ACC112 (cell line): ENCODE measurements around the gene CRTC3.
A peak's percentile ranks its signal among the peaks of the same experiment; 100 is the strongest.

ENCODE experiments used
- H2AFZ ChIP-seq: fragments of 200-600 bp; sonication (generic); one replicate; pipeline ENCODE4 v1.6.0; 2017; ENCODE audit warnings: antibody characterized with exemption, low read length; ENCODE audit not compliant: unreplicated experiment
- H3K27ac ChIP-seq: fragments of 200-600 bp; sonication (generic); 2 replicates; pipeline ENCODE4 v1.5.1; 2014; ENCODE audit warnings: low read depth, mild to moderate bottlenecking, antibody characterized with exemption, low read length, moderate library complexity
- H3K27me3 ChIP-seq: fragments of 200-600 bp; sonication (generic); 2 replicates; pipeline ENCODE4 v1.6.1; 2014; ENCODE audit warnings: mild to moderate bottlenecking, antibody characterized with exemption, low read length, moderate library complexity, mixed read lengths; ENCODE audit not compliant: insufficient read depth
- H3K36me3 ChIP-seq: fragments of 200-600 bp; sonication (generic); 2 replicates; pipeline ENCODE4 v1.6.1; 2016; ENCODE audit warnings: mild to moderate bottlenecking, antibody characterized with exemption, low read length, moderate library complexity, mixed read lengths; ENCODE audit not compliant: insufficient read depth
- H3K4me1 ChIP-seq: fragments of 200-600 bp; sonication (generic); one replicate; pipeline ENCODE4 v1.6.1; 2016; ENCODE audit warnings: low read length, mixed read lengths; ENCODE audit not compliant: insufficient read depth, unreplicated experiment, control insufficient read depth
- H3K4me3 ChIP-seq: fragments of 200-600 bp; sonication (generic); 2 replicates; pipeline ENCODE4 v1.5.1; 2014; ENCODE audit warnings: mild to moderate bottlenecking, low read depth, low read length
- H3K79me2 ChIP-seq: fragments of 200-600 bp; sonication (generic); one replicate; pipeline ENCODE4 v1.6.0; 2016; ENCODE audit warnings: low read length; ENCODE audit not compliant: control insufficient read depth, unreplicated experiment, insufficient read depth

CRTC3 gene

DNA sequence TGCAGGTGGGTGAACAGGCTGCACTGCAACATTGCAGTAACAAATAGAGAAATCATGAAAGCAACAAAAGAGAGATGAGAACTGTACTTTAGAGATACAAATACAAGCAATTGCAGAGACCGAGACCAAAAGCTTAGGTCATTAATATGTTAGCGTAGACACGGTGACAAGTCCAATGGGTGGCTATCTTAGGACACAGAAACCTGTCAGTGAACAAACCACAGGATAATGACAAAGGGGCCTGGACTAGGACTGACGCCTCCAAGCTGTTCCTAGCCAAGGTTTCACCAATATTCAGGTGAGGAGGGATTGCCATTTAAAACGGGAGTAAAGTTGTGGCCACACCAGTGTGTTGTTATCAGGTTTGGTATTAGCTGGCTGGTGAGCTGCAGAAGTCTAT, 145.7 kb downstream of the CRTC3 start:
- Histone ChIP-seq H3K4me3 (no peak overlapping the region), H3K79me2 (no peaks in the 10 kb centered on the region), H2AFZ (no peak overlapping the region), H3K36me3 (no peaks in the 10 kb centered on the region), H3K27ac (no peak overlapping the region), H3K27me3 (no peaks in the 10 kb centered on the region), H3K4me1 (peaks cover 18% of the 10 kb centered on the region)

DNA sequence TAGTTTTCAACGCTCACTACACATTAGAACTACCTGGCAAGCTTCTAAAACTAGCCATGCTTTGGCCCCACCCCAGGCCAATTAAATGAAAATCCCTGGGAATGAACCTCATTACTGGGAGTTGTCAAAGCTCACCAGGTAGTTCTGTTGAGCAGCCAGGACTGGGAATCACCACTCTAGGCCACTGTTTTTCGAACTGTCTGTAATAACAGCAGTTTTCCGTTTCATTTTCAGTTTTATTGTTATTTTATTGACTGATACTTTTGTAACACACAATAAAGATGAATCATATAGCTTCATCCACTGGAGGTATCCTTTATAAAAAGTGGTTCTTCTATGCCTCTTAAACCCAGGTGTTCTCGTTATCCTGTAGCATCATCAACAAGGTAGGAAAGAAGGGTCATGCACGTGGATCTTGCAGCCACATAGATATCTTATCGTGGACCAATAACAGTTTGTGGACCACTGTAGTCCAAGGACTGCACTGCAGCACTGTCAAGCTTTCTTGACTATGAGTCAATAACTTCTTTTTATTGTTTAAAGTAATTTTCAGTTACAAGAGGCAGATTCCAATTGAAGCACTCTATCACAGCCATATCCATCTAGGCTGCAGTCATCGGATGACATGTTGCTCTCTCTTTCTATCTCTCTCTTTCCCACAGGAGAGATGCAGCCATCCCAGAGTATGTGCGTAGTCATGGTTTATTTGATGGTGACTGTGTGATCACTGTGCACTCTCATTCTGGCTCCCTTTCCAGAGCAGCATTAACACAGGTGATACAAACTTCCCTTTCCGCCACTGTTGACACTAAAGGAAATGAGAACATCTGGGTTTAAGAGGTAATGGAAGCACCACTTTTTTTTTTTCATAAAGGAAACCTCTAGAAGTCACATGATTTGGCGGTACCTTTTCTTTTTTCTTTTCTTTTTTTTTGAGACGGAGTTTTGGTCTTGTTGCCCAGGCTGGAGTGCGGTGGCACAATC, 148.4 kb downstream of the CRTC3 start:
- Histone ChIP-seq H3K4me1 (peaks cover 30% of the 10 kb centered on the region), H3K4me3 (no peak overlapping the region), H3K79me2 (no peaks in the 10 kb centered on the region), H2AFZ (no peak overlapping the region), H3K36me3 (no peaks in the 10 kb centered on the region), H3K27me3 (no peaks in the 10 kb centered on the region), H3K27ac (no peak overlapping the region)

DNA sequence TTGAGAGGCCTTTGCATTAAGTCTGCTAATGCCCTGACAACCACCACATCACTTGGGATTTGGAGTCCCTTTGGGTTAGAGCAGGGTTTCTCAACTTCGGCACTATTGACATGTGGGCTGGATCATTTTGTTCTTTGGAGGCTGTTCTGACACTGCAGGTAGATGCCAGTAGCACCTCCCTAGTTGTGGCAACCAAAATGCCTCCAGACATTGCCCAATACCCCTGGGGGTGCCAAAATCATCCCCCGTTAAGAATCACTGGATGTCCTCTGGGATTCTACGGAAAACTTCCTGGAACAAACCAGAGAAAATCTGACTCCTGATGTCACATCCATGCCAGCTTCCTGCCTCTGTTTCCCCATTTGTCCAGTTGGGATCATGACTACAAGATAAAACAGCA, 150.2 kb downstream of the CRTC3 start:
- peak overlapping the region; percentile 44; the same call in 1 of the 2 replicates for H3K4me3 ChIP-seq
- H3K36me3 ChIP-seq = no peaks in the 10 kb centered on the region
- H2AFZ ChIP-seq = peak overlapping the region; percentile 77
- H3K27ac ChIP-seq = peak overlapping the region; percentile 98
- peaks cover 30% of the 10 kb centered on the region for H3K4me1 ChIP-seq
- H3K27me3 ChIP-seq = no peaks in the 10 kb centered on the region
- no peaks in the 10 kb centered on the region for H3K79me2 ChIP-seq

DNA sequence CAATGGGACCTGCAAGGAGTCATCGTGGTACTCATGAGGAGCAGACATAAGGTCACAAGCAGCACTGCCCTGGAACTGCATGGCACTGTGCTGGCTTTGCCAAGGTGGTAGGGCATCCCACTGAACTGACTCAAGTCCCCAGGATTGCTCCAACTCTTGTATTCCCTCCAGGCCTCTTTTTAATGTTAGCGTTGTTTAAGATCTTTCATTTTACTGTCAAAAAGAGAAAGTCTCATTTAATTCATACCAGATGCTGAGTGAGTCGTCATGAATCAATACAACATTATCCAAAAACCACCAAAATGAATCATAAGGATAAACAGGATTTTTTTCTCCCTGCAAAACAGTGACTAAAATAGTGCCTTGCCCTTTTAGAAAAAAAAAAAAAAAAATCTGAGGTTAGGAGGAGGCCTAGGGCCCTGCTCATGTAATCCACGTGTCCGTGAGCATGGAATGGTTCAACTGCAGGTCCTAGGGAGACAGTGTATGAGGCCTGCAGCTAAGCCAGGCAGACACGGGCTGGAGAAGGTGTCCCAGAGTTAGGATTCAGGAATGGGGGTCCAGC, 150.7 kb downstream of the CRTC3 start:
- H3K79me2 ChIP-seq = no peaks in the 10 kb centered on the region
- peak overlapping the region; percentile 44; the same call in 1 of the 2 replicates for H3K4me3 ChIP-seq
- no peaks in the 10 kb centered on the region for H3K27me3 ChIP-seq
- H2AFZ ChIP-seq = peak overlapping the region; percentile 77
- H3K27ac ChIP-seq = peak overlapping the region; percentile 98
- no peaks in the 10 kb centered on the region for H3K36me3 ChIP-seq
- peaks cover 30% of the 10 kb centered on the region for H3K4me1 ChIP-seq

DNA sequence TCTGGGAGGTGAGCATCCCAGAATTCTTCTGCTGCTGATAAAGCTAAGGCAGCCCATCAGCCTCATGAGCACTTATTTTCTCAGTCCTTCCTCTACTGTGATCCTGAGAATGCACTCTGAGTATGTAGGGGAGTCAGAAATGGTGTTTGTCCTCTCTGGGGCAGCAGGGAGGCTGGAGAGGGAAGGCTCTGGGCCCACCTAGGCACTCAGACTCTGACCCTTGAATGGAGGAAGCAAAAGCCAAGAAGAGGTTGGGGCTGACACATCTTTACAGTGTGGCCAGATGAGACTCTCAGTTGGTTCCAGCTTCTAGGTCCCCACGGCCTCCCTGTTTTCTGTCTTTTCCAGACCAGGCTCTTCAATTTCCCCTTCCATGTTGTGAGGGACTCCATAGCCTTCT, 151.3 kb downstream of the CRTC3 start:
- Histone ChIP-seq H3K4me1 (peaks cover 30% of the 10 kb centered on the region), H3K27ac (peak overlapping the region; percentile 98), H3K79me2 (no peaks in the 10 kb centered on the region), H3K36me3 (no peaks in the 10 kb centered on the region), H2AFZ (peak overlapping the region; percentile 57), H3K4me3 (no peak overlapping the region), H3K27me3 (no peaks in the 10 kb centered on the region)

DNA sequence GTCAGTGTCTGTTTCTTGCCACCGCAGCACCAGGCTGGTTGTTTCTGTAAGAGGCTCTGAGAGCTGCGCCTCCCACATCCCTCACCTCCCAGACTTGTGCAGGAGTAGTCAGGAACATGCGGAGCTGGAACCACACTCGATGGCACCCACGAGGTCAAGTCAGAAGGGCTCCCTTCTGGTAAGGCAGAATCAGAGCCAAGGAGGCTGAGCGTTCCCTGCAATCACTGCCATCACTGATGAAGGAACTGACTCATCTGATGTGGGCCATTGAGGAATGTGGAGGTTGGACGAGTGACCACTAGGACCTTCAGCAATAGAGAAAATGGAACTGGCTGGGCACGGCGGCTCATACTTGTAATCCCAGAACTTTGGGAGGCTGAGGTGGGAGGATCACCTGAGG, 151.8 kb downstream of the CRTC3 start:
- Histone ChIP-seq H3K4me3 (no peak overlapping the region), H3K27ac (peak overlapping the region; percentile 98), H2AFZ (peak overlapping the region; percentile 57), H3K27me3 (no peaks in the 10 kb centered on the region), H3K4me1 (peaks cover 30% of the 10 kb centered on the region), H3K36me3 (no peaks in the 10 kb centered on the region), H3K79me2 (no peaks in the 10 kb centered on the region)

DNA sequence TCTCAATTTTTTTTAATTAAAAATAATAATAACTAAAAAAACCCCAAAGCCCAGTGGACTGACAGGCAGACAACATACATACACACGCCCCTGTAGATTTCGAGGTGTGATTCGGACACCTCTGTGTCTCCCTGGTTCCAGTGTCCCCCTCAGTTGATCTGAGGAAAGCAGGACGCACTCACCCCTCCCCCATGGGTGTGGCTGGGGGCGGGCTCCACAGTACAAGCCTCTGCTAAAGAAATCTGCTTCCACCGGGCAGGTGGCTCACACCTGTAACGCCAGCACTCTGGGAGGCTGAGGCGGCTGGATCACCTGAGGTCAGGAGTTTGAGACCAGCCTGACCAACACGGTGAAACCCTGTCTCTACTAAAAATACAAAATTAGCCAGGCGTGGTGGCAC, 153.6 kb downstream of the CRTC3 start:
- H3K4me3 ChIP-seq = no peak overlapping the region
- H2AFZ ChIP-seq = no peak overlapping the region
- no peaks in the 10 kb centered on the region for H3K79me2 ChIP-seq
- H3K4me1 ChIP-seq = peaks cover 23% of the 10 kb centered on the region
- H3K36me3 ChIP-seq = 0 out of 2 replicates have a peak, but pooled peaks cover 3% of the 10 kb centered on the region
- no peak overlapping the region for H3K27ac ChIP-seq
- no peaks in the 10 kb centered on the region for H3K27me3 ChIP-seq

DNA sequence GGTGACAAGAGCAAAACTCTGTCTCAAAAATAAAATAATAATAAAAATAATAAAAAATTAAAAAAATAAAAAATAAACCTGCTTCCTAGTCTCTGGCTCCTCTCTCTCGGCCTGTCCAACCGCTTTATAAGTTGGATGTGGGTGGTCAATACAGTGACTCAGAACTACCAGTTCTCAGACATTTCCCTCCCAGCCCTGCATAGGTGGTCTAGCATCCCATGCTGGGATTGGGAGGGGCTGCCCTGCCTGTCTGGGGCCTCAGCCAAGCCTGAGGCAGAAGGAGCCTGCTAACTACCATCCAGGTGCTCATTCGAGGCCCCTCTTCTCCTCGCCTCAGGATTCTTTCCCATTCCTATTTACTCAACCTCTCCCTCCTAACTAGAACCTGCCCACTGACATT, 154.2 kb downstream of the CRTC3 start:
- H3K4me1 ChIP-seq = peaks cover 23% of the 10 kb centered on the region
- H3K79me2 ChIP-seq = no peaks in the 10 kb centered on the region
- 0 out of 2 replicates have a peak, but pooled peaks cover 5% of the 10 kb centered on the region for H3K36me3 ChIP-seq
- H2AFZ ChIP-seq = no peak overlapping the region
- H3K27ac ChIP-seq = no peak overlapping the region
- H3K4me3 ChIP-seq = no peak overlapping the region
- no peaks in the 10 kb centered on the region for H3K27me3 ChIP-seq

DNA sequence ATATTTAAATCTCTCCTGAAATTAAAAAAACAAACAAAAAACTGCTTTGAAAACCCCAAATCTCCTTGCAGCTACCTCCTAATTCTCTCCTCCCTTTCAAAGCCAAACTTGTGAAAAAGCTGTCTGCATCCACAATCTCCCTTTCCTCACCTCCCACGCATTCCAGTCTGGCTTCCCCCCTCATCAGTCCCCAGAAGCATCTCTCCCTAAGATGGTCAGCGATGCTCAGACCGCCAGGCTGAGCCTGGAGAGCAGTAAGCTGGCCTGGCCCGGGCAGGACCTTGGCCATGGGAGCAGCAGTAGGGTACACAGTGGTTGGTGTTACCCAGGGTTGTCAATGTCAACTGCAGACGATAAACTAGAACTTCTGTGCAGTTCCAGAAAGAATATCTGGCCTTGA, 154.6 kb downstream of the CRTC3 start:
- Histone ChIP-seq H3K27ac (no peak overlapping the region), H3K4me3 (no peak overlapping the region), H3K27me3 (no peaks in the 10 kb centered on the region), H3K4me1 (peaks cover 23% of the 10 kb centered on the region), H3K36me3 (0 out of 2 replicates have a peak, but pooled peaks cover 5% of the 10 kb centered on the region), H2AFZ (no peak overlapping the region), H3K79me2 (no peaks in the 10 kb centered on the region)

DNA sequence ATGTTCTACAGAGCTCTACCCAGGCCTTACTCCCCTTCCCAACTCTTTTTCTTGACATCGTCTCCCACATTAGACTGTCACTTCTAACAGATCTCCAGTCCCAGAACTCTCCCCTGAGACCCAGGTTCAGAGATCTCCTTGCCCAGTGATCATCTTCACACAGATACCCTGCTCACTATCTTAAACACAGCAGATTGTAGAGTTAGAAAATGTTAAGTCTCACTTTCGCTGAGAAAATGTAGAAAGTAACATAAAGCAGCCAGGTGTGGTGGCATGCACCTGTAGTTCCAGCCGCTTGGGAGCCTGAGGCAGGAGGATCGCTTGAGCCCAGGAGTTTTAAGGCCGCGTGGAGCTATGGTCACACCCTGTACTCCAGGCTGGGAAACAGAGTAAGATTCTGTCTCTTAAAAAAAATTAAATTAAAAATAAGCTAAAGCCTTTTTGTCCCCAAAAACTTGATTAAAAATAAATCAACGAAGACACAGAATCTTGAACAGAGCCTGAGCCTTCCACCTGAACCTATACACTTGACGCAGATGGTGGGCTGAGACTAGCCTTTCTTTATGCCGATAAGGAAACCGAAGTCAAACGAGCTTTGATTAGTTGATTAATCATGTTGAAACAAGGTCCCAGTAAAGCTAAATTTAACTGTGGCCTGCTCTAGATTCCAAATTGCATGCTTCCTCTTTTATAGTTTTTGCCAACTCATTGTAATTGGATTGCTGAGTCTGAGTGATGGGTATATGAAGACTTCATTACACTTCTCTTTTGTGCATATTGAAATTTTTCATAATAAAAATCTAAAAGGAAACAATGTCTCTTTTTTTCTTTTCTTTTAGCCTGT, 156.1 kb downstream of the CRTC3 start:
- H2AFZ ChIP-seq = no peak overlapping the region
- H3K79me2 ChIP-seq = no peaks in the 10 kb centered on the region
- no peaks in the 10 kb centered on the region for H3K27me3 ChIP-seq
- peaks cover 9% of the 10 kb centered on the region for H3K4me1 ChIP-seq
- H3K36me3 ChIP-seq = 0 out of 2 replicates have a peak, but pooled peaks cover 9% of the 10 kb centered on the region
- no peak overlapping the region for H3K4me3 ChIP-seq
- no peak overlapping the region for H3K27ac ChIP-seq
